ENCODE results near the gene GNA12.

DNA sequence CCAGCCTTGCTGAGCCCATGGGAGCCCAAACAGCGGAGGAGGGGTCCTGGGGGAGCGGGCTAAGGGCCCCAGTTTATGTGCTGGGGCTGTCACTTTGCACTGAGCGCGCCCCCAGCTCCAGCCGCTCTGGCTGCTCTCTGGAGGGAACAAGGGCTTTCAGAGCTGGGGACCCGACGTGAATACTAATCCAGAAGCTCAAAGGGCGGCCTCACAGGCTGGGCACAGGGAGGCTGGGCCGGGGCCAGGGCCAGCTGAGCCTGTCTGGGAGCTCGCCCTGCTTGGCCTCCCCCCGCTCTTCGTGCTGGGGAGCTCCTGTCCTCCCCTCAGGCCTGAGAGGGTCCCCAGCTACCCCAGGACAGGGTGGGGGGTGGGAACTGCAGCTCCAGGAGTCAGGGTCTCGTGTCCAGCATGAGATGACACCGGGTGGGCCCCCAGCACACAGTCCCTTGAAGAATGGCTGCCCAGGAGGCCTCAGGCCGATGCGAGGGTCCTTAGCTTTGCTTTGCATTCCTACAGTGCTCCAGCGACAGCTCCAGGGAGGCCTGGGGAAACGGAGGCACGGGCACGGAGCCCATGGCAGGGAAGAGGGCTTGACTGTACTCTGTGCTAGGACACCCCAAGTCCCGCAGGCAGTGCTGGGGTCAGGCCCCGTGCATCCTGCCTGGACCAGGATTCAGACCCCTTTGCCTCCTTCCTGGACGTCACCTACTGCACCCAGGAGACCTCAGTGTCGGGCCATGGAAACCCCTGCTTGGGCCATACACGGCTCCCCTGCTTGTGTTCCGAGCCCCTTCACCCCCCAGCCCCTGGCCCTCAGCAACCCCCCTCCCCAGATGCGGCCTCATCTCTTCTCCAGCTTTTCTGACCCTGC lies 161.9 kb downstream of the GNA12 start:
- TF ChIP-seq EZH2 (IDR thresholded peaks at IDR 0.05) (no peak), POLR2AphosphoS5 (IDR thresholded peaks at IDR 0.05; ENCODE audit: borderline replicate concordance, low read depth, low read length) (no peak), FOXP2 (optimal IDR thresholded peaks at IDR 0.05; ENCODE audit: control extremely low read depth, extremely low read length, insufficient read depth) (no peak)

Measured in SK-N-MC (cell line).